ENCODE measurements around the gene SMAD3. TPM values are rescaled to one million over a fixed set of nuclear protein-coding genes. Genes with fewer than 3 reads are reported as not detected.

The SMAD3 gene
- total RNA-seq, 4 donors from 2014 or later, result 41.9 to 94.9 (median 56.1) TPM

GRCh38 chr15:67127331-67127664 is 61.9 kb downstream of the SMAD3 start:
- Histone ChIP-seq H3K27ac (no peak overlapping the region), H3K4me1 (peaks cover 81% of the 10 kb centered on the region), H3K36me3 (no peaks in the 10 kb centered on the region), H3K27me3 (no peaks in the 10 kb centered on the region), H3K4me3 (no peak overlapping the region), H3K9me3 (no peaks in the 10 kb centered on the region)
- TF ChIP-seq POLR2AphosphoS5 (IDR thresholded peaks at IDR 0.05), result no peak
- no peak for TF ChIP-seq POLR2A (IDR thresholded peaks at IDR 0.05)
- no peak for TF ChIP-seq EP300 (IDR thresholded peaks at IDR 0.05)
- TF ChIP-seq CTCF (IDR thresholded peaks at IDR 0.05), result no peak
- WGBS, result 85% methylated on average over 5 of the region's 5 CpGs
- no peak for DNase-seq (ENCODE audit: low spot score in 2 of 2)

- WGBS, result 42% methylated on average over 4 of the region's 4 CpGs
- no peaks in the 10 kb centered on the region for H3K36me3 ChIP-seq
- no peak overlapping the region for H3K4me3 ChIP-seq
- TF ChIP-seq CTCF (IDR thresholded peaks at IDR 0.05) (no peak), POLR2A (IDR thresholded peaks at IDR 0.05) (no peak), EP300 (IDR thresholded peaks at IDR 0.05) (no peak), POLR2AphosphoS5 (IDR thresholded peaks at IDR 0.05) (no peak)
- H3K27me3 ChIP-seq, result no peaks in the 10 kb centered on the region
- H3K27ac ChIP-seq, result no peak overlapping the region
- peaks cover 82% of the 10 kb centered on the region for H3K4me1 ChIP-seq
- H3K9me3 ChIP-seq, result no peaks in the 10 kb centered on the region
- no peak for DNase-seq (ENCODE audit: low spot score in 2 of 2)
Measured at GRCh38 chr15:67127965-67128364, 62.6 kb downstream of the SMAD3 start.

GRCh38 chr15:67130166-67130565 is 64.8 kb downstream of the SMAD3 start:
- Histone ChIP-seq H3K9me3 (no peaks in the 10 kb centered on the region), H3K27ac (peak overlapping the region; percentile 7), H3K4me1 (peaks cover 84% of the 10 kb centered on the region), H3K4me3 (no peak overlapping the region), H3K36me3 (no peaks in the 10 kb centered on the region), H3K27me3 (no peaks in the 10 kb centered on the region)
- WGBS, result 97% methylated on average over 11 of the region's 12 CpGs
- TF ChIP-seq CTCF (IDR thresholded peaks at IDR 0.05), result no peak
- no peak for DNase-seq (ENCODE audit: low spot score in 2 of 2)

GRCh38 chr15:67130673-67131601 is 65.5 kb downstream of the SMAD3 start:
- H3K9me3 ChIP-seq, result no peaks in the 10 kb centered on the region
- no peaks in the 10 kb centered on the region for H3K36me3 ChIP-seq
- no peak overlapping the region for H3K4me3 ChIP-seq
- H3K27ac ChIP-seq, result peak overlapping the region; percentile 57
- H3K27me3 ChIP-seq, result no peaks in the 10 kb centered on the region
- peaks cover 84% of the 10 kb centered on the region for H3K4me1 ChIP-seq
- peak in 2 of 3 donors; percentile 50 to 65 for TF ChIP-seq POLR2AphosphoS5 (IDR thresholded peaks at IDR 0.05)
- TF ChIP-seq EP300 (IDR thresholded peaks at IDR 0.05), result no peak
- DNase-seq (ENCODE audit: low spot score in 2 of 2), result peak; percentile 84 to 85
- 40% methylated on average over 15 of the region's 15 CpGs for WGBS

GRCh38 chr15:67132276-67132675 is 66.9 kb downstream of the SMAD3 start:
- Histone ChIP-seq H3K4me3 (no peak overlapping the region), H3K9me3 (no peaks in the 10 kb centered on the region), H3K27ac (no peak overlapping the region), H3K4me1 (peaks cover 79% of the 10 kb centered on the region), H3K27me3 (no peaks in the 10 kb centered on the region), H3K36me3 (no peaks in the 10 kb centered on the region)
- DNase-seq (ENCODE audit: low spot score in 2 of 2), result no peak
- 79% methylated on average over 3 of the region's 3 CpGs for WGBS
- TF ChIP-seq CTCF (IDR thresholded peaks at IDR 0.05) (no peak), POLR2AphosphoS5 (IDR thresholded peaks at IDR 0.05) (no peak), POLR2A (IDR thresholded peaks at IDR 0.05) (no peak), EP300 (IDR thresholded peaks at IDR 0.05) (no peak)

Measured in suprapubic skin (tissue), 4 donors.